NCI-H1105 (cell line): ENCODE results near the gene HSPB9.
"Not testable (repeated sequence)": the region's sequence is repeated elsewhere in the genome, so short reads cannot be mapped to it uniquely, and the experiment has no call there.

Source experiments
- DNase-seq: peaks from one replicate; lab custom pipeline; 2025; lab: John Stamatoyannopoulos, UW

HSPB9 gene

GRCh38 chr17:42120161-42120769 lies 2.3 kb upstream of the HSPB9 start:
- DNase-seq: no peak

- DNase-seq: peak; percentile 68
Measured at GRCh38 chr17:42120770-42121769, 1.5 kb upstream of the HSPB9 start, which contains the start of gene KAT2A. Gene KAT2A (minus strand): TSS chr17:42121367. CDS start chr17:42121304, 63 bp downstream.

DNA sequence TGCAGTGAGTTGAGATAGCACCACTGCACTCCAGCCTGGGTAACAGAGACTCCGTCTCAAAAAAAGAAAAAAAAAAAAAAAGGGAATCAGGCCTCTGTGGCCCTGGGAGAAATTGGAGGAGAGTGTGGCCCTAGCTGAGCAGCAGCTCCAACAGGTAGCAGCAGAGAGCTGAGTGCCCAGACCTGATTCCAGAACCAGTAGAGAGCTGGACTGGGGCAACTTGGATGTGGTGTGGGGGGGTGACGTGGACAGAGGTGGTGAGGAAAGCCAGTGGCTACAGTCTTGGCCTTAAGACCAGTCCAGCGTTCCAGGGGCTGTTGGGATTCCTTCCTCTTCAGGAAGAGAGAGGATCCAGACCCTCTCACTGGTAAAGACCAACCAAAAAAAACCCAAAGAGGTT lies 1.7 kb downstream of the HSPB9 start:
- DNase-seq: no peak

GRCh38 chr17:42125565-42125964 lies 3.0 kb downstream of the HSPB9 start:
- no peak for DNase-seq

GRCh38 chr17:42126836-42127235 lies 4.2 kb downstream of the HSPB9 start:
- DNase-seq: no peak

- DNase-seq: no peak
Measured at GRCh38 chr17:42127414-42127813, 4.8 kb downstream of the HSPB9 start.

DNA sequence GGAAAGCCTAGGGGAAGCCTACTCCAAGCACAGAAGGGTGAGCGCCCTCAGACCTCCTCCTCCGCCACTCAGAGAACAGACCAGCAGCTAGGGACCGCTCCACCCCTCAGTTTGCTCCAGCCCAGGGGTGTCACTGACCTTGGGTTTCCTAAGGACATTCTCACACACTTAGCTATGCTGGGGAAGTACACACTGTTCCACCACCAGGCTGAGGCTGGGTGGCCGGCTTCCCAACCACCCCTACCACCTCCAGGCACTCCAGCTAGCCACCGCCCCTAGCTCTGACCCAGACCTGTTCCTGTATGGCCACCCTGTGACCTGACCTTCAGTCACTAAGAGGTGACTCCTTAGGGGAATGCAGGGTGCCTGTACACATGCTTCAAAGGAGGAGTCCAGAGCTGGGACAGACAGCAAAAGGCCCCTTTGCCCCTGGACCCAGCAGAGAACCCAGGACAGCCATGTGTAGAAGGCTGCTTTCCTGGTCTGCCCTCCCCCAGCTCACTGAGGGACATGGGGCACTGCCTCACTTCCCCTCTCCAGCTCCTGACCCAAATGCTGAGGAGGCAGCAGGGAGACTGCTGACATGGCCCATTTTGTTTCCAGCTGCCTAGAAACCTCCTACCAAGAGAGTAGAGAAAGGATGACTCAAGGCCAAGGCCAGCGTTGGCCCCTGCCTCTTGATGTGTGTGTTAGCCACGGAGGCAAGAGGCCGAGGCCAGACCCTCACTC lies 6.7 kb downstream of the HSPB9 start:
- DNase-seq: no peak

DNA sequence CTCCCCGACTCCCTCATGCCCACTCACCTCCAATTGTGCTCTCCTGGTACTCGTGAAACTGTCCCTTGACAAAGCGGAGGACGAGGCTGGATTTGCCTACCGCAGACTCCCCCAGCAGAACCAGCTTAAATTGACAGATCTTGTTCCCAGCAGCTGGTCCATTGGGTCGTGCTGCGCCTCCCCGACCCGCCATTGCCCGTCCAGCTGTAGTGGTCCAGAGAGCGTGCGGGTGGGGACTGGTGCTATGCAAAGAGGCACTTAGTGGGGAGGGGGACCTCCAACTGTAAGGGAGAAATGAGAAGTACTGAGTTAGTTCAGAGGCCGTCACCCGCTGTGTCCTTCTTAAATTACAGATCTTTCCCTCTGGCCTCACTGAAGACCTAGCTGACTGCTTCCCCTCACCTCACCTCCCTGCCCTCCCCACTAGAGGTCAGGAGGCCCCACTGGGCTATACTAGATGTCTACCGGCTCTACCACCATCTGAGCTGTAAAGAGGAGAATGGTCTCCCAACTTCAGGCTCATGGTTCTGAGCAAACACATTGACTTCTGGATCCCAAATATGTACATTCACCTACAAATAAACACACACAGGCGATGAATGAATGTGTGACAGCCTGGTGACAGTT lies 7.8 kb downstream of the HSPB9 start:
- DNase-seq: no peak

DNA sequence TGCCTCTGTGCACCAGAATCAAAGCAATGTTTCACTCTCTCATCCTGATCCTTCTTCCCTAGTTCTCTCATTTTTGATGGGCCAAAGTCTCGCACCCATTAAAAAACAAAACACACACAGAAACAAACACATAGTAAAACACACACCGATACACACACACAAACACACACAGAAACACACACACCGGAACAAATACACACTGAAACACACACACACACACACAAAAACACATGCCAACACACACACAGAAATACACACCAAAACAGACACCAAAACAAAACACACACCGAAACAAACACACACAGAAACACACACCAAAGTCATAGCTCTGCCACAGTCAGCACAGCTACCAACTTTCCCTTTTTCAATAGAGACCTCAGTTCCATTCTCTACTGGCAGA lies 8.6 kb downstream of the HSPB9 start:
- DNase-seq: no peak

- no peak for DNase-seq
Measured at GRCh38 chr17:42131981-42132432, 9.4 kb downstream of the HSPB9 start.

- peak; percentile 47 for DNase-seq
Measured at GRCh38 chr17:42132941-42133340, 10.3 kb downstream of the HSPB9 start.

GRCh38 chr17:42133461-42134041 lies 10.9 kb downstream of the HSPB9 start:
- DNase-seq: peak; percentile 91

GRCh38 chr17:42135151-42135550 lies 12.5 kb downstream of the HSPB9 start:
- DNase-seq: no peak

- DNase-seq: no peak
Measured at GRCh38 chr17:42135664-42136653, 13.4 kb downstream of the HSPB9 start.

GRCh38 chr17:42136654-42137051 lies 14.0 kb downstream of the HSPB9 start:
- no peak for DNase-seq

GRCh38 chr17:42138749-42139492 lies 16.3 kb downstream of the HSPB9 start:
- DNase-seq: no peak

DNA sequence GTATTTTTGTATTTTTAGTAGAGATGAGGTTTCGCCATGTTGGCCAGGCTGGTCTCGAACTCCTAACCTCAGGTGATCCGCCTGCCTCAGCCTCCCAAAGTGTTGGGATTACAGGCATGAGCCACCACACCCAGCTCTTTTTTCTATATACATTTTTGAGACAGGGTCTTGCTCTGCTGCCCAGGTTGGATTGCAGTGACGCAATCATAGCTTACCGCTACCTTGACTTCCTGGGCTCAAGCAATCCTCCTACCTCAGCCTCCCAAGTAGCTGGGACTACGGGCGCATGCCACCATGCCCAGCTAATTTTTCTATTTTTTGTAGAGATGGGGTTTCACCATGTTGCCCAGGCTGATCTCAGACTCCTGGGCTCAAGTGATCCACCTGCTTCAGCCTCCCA lies 18.1 kb downstream of the HSPB9 start:
- DNase-seq: not testable (repeated sequence)

GRCh38 chr17:42141382-42141781 lies 18.8 kb downstream of the HSPB9 start:
- DNase-seq: no peak

DNA sequence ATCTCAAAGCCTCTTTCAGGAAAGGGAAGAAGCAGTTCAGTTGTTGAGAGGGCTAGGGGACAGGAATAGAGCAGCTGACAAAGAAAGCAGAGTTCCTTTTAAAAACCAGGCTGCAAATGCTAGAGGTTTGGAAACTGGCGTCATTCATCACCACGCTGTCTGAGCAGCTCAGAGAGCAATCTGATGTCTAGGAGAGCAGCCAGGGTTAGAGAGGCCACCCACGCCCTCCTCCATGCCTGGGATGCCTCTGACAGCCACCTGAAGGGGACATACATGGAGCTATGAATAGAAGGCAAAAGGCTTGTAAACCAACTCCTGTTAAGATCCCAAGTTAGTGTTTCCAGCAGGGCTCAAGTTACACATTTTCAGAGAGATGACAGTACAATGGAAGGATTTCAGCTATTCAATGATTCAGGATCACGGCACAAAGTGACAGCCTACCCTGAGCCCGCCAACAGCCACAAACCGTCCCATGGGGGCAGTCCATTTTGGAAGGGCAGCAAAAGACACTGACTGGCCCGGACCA lies 19.8 kb downstream of the HSPB9 start:
- DNase-seq: no peak
